Uterus (tissue), 2 donors: ENCODE data around the gene CDH4.

Experiments used
- POLR2A ChIP-seq, 2 donors: fragments of 450-650 bp; IDR thresholded peaks; one replicate each; pipeline ENCODE4 v1.6.1; 2016; ENCODE audit warnings: antibody characterized with exemption in 2 of 2, mild to moderate bottlenecking in 1 of 2, moderate library complexity in 1 of 2
- TF ChIP-seq, protein P1 (sequence below), 4 experiments: fragments of 200-600 bp in 2 of 4; fragments of 450-650 bp in 2 of 4; sonication (generic) in 2 of 4; IDR thresholded peaks; one replicate each; pipeline ENCODE4 v1.5.1; 2016 to 2019; ENCODE audit warnings: antibody characterized with exemption in 4 of 4, mild to moderate bottlenecking in 2 of 4, moderate library complexity in 1 of 4

DNA sequence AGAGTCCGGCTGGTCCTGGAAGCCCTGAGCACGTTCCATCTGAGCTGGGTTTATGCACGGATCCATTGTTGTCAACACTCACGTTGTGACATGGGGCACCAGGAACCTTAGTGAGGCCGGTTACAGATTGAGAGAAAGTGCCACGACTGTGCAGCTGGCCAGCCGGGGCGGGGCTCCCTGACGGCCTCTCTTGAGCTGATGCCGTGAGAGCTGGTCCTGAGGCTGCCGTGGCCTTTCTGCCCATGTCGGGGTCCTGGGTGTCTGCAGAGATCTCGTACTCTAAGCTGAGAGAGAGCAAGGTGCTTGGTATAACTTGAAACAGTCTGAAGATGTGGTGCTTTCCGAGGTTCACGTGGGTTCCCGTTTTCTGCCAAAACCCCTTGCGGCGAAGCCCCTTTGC is 10.0 kb downstream of the CDH4 start:
- TF ChIP-seq, protein P1, sequence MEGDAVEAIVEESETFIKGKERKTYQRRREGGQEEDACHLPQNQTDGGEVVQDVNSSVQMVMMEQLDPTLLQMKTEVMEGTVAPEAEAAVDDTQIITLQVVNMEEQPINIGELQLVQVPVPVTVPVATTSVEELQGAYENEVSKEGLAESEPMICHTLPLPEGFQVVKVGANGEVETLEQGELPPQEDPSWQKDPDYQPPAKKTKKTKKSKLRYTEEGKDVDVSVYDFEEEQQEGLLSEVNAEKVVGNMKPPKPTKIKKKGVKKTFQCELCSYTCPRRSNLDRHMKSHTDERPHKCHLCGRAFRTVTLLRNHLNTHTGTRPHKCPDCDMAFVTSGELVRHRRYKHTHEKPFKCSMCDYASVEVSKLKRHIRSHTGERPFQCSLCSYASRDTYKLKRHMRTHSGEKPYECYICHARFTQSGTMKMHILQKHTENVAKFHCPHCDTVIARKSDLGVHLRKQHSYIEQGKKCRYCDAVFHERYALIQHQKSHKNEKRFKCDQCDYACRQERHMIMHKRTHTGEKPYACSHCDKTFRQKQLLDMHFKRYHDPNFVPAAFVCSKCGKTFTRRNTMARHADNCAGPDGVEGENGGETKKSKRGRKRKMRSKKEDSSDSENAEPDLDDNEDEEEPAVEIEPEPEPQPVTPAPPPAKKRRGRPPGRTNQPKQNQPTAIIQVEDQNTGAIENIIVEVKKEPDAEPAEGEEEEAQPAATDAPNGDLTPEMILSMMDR (IDR thresholded peaks at IDR 0.05), result no peak
- TF ChIP-seq POLR2A (IDR thresholded peaks at IDR 0.05), result no peak
